ENCODE measurements around the gene RFX1. TPM values are rescaled to one million over a fixed set of nuclear protein-coding genes. Genes with fewer than 3 reads are reported as not detected.

Gene RFX1
- total and polyA plus RNA-seq, 2 of the 13 experiments (the other 11 are each of a cell fraction or from before 2014, with no cell fraction given), result 1.1 to 1.3 TPM

- TF ChIP-seq UBTF (CRISPR knock-in tag; IDR thresholded peaks at IDR 0.05), result peak; percentile 93
- TF ChIP-seq CHD2 (IDR thresholded peaks at IDR 0.05; ENCODE audit: low read depth, low read length), result no peak
- TF ChIP-seq ZNF138 (CRISPR knock-in tag; IDR thresholded peaks at IDR 0.05; ENCODE audit: low read depth), result peak; percentile 86
- peak; percentile 98 for TF ChIP-seq KDM2A (CRISPR knock-in tag; IDR thresholded peaks at IDR 0.05; ENCODE audit: borderline replicate concordance, low read depth)
- TF ChIP-seq SUZ12 (IDR thresholded peaks at IDR 0.05; ENCODE audit: low read depth, low read length), result no peak
- TF ChIP-seq PBX3 (CRISPR knock-in tag; IDR thresholded peaks at IDR 0.05; ENCODE audit: borderline replicate concordance), result no peak
- peak; percentile 69; the same call in 1 of the 2 replicates for TF ChIP-seq HOXD1 (CRISPR knock-in tag; IDR thresholded peaks at IDR 0.05)
- TF ChIP-seq GTF3A (CRISPR knock-in tag; conservative IDR thresholded peaks at IDR 0.05), result no peak
- no peak for TF ChIP-seq CHCHD3 (CRISPR knock-in tag; IDR thresholded peaks at IDR 0.05)
- no peak for TF ChIP-seq HOXA7 (CRISPR knock-in tag; IDR thresholded peaks at IDR 0.05)
- TF ChIP-seq RELA (CRISPR knock-in tag; IDR thresholded peaks at IDR 0.05), result no peak
- no peak for TF ChIP-seq HOMEZ (CRISPR knock-in tag; IDR thresholded peaks at IDR 0.05; ENCODE audit: low read depth)
- no peak for TF ChIP-seq ZSCAN22 (CRISPR knock-in tag; IDR thresholded peaks at IDR 0.05)
- no peak for TF ChIP-seq ZNF224 (CRISPR knock-in tag; IDR thresholded peaks at IDR 0.05)
- 0 out of 2 replicates have a peak, but pooled peaks have one; percentile 72 for TF ChIP-seq TOE1 (CRISPR knock-in tag; IDR thresholded peaks at IDR 0.05)
- TF ChIP-seq FOXM1 (CRISPR knock-in tag; IDR thresholded peaks at IDR 0.05), result no peak
- TF ChIP-seq GRHL1 (CRISPR knock-in tag; conservative IDR thresholded peaks at IDR 0.05), result no peak
- peak; percentile 91 for TF ChIP-seq ZFX (CRISPR knock-in tag; IDR thresholded peaks at IDR 0.05; ENCODE audit: low read depth)
- TF ChIP-seq MEF2D (CRISPR knock-in tag; IDR thresholded peaks at IDR 0.05), result peak; percentile 78
- TF ChIP-seq GLMP (CRISPR knock-in tag; IDR thresholded peaks at IDR 0.05; ENCODE audit: borderline replicate concordance), result no peak
- no peak for TF ChIP-seq PAX8 (CRISPR knock-in tag; IDR thresholded peaks at IDR 0.05; ENCODE audit: borderline replicate concordance)
Observed at GRCh38 chr19:14006766-14007562, 844 bp upstream of the RFX1 start (continued).
